Stimulated activated CD8-positive, alpha-beta memory T cell treated with anti-CD3 and anti-CD28 coated beads, Interleukin-7, amount 100 ng/mL, for 24 hours (primary cell): ENCODE results near the gene GTPBP2.
A peak's percentile ranks its signal among the peaks of the same experiment; 100 is the strongest.
"Not testable (repeated sequence)": the region's sequence is repeated elsewhere in the genome, so short reads cannot be mapped to it uniquely, and the experiment has no call there.

Experiments used
- DNase-seq: peaks from one replicate; pipeline ENCODE4 v3.0.0-alpha.2; 2020; ENCODE audit warnings: low read depth

Gene GTPBP2

DNA sequence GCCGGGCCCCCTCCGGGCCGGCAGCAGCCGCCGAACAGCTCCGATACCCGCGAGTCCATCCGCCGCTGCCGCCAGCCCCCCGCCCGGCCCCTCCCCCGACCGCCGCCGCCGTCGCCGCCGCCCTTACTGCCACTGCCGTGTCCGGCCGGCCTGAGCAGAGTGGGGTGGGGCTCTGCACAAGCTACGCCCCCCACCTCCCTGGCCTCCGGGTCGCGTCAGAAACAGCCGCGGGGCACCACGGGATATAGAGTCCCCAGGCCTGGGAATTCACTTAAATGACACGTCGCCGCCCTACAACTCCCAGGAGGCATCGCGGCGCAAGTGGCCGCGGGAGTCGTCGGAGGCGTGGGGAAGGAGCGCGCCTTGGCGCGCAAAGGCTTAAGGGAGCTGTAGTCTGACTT, at the start of gene GTPBP2:
GTPBP2 (minus strand) TSS at position 161 of the 401 bp plus-strand sequence; CDS start at position 59, 102 bp downstream.
- DNase-seq, result peak; percentile 90

DNA sequence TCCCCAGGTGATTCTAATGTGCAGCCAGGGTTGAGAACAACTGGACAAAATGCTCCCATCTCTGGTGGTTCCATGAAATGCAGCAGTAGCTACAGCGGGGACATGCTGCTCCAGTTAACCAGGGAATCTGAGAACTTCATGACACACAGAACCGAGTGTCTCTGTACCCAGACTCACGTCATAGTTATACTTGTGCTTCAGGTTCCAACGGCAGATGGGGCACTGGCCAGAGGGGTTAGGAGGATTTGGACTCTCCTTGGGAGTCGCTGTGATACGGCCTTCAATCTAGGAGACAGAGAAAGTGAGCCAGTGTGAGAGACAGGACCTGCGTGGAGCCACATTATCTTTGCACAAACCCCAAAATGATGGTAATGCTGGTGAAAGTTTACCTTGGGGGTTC, 49.3 kb upstream of the GTPBP2 start:
- DNase-seq, result no peak

GRCh38 chr6:43677759-43678158, 48.7 kb upstream of the GTPBP2 start:
- DNase-seq, result no peak

DNA sequence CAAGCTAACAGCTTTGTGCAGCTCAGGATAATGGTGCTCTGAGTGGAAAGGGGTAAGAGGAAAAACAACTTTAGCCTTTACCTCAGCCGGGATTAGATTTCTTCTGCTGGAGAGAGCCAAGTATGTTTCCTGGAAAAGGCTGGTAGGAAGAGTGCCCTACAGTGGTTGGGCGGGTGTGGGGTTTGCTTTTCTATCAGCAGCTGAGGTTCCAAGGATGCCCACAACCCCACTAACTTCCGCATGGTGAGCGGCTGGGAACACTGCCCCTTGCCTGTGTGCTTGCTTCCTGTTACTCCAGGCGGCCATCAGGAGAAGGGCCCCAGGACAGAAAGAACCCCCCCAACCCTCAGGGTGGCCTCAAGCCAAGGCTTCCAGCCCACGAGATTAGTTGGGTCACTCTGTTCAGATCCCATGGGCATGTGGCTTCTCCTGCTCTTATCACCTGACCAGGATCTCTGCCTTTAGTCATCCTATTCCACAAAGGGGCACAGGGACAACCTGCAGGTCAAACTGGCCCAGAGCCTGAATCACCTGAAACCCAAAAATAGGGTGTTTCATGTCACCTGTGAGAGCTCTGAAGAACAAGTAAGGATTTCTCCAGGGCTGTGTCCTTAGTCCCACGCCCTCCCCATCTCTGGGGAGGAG, 48.0 kb upstream of the GTPBP2 start:
- no peak for DNase-seq

DNA sequence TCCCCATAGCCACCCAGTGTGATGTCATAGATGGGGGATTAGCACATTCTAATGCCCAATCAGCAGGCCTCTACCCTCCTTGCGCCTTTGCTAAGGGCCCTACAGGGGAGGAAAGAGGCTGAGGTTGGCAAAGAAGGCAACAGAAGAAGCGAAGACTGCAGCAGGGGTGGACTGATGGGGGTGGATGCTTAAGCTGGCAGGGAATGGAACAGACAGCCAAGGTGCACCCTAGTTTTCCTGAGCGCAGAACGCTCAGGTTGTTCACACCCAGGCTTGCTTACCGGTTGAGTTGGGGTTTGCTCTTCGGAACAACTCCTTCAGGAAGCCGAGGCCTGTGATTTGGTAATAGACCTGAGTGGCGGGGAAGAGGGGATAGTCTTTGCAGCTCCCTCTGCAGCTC, 45.9 kb upstream of the GTPBP2 start:
- DNase-seq, result no peak

GRCh38 chr6:43674291-43674690, 45.2 kb upstream of the GTPBP2 start:
- no peak for DNase-seq

- no peak for DNase-seq
Observed at GRCh38 chr6:43673444-43674084, 44.5 kb upstream of the GTPBP2 start.

GRCh38 chr6:43671801-43672690, 43.0 kb upstream of the GTPBP2 start:
- no peak for DNase-seq

DNA sequence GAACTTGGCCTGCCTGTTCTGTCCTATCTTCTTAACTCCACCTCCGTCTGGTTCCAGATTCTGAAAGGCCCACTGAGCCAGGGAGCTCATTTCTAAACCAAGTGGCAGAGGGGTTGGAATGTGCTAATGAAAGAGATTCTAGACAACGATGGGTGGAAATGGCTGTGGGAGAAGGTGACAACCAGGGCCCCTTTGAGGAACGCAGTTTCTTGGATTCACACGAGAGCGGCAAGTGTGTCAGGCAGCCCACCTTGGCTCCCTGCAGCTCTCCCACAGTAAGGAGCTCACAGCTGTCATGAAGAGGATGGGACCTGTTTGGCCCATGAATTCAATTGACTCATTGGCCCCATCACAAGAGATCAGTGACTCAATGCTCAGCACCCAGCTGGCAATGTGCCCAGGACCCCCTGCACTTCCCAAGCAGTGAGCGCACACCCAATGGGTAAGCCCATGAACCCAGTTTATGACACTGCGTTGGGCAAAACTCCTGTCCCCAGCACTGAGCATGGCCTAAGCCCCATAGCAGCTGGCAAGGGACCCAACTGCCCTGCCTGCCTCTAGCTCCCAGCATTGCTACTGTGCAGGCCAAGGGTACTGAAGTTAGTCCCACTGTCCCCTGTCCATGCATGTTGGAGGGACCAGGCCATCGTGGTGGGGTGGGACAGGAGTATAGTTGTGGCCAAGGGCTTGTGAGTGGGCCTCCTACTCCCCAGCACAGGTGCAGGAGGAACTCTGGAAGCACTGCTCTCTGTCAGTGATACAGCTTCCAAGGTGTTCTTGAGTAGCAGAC, 42.1 kb upstream of the GTPBP2 start:
- DNase-seq, result no peak

- DNase-seq, result no peak
Observed at GRCh38 chr6:43670623-43670986, 41.5 kb upstream of the GTPBP2 start.

DNA sequence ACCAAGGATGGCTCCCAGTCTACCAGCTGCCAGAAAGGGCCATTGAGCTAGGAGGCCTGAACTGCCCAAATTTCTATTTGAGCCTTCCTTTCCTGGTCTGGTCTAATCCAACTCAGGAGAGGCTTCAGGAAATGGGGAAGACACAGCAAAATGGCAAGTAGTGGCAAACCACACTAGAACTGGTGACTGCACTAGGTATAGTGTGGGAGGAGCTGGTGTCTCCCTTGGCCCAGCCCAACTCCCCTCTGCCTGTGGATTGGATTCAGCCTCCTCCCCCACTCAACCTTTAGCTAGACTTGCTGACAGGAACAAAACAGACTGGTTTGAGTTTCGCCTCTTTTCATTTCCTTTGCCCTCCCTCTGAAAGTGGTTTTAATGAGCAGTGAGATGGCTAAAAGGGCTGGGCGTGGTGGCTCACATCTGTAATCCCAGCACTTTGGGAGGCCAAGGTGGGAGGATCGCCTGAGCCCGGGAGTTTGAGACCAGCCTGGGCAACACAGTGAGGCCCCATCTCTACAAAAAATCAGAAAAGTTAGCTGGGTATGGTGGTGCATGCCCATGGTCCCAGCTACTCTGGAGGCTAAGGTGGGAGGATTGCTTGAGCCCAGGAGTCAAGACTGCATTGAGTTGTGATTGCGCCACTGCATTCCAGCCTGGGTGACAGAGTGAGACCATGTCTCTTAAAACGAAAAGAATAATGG, 41.0 kb upstream of the GTPBP2 start:
- DNase-seq, result no peak

DNA sequence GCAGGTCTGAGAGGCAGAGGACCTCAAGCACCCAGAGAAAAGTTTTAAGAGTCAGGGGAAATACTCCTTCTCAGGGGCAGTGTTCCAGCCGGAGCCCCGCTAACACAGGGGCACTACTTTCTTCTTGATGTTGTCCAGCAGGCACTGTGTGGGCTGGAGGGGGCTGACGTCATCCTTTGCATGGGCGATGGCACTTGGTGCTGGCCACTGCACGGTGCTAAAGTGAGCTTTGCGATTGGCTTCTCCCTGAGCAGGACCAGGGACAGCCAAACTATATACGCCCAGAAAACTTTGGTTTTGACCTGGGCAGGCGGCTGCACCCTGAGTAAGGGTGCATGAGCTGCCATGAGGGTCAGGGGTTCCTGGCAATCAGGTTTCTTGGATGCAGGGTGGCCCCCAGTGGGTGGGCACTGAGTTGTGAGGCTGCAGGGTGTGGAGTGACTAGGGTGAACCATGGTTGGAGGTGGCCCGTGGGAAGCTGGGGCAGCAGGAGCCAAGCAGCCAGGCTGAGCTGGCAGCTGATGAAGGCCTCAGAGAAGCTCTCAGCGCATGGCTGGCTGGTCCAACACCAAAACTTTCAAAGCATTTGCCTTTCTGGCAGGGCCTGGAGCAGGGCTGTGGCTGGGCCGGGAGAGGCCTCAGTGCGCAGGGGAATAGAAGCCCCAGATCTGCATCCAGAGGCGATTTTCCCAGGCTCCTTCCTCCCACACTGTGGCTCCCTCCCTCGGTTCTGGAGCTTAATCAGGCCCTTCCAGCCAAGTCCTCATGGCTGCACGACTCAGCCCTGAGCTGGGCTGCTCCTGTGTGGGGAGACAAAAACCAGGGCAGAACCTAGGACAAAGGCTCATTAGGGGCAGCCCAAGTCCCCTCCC, 40.2 kb upstream of the GTPBP2 start:
- no peak for DNase-seq

DNA sequence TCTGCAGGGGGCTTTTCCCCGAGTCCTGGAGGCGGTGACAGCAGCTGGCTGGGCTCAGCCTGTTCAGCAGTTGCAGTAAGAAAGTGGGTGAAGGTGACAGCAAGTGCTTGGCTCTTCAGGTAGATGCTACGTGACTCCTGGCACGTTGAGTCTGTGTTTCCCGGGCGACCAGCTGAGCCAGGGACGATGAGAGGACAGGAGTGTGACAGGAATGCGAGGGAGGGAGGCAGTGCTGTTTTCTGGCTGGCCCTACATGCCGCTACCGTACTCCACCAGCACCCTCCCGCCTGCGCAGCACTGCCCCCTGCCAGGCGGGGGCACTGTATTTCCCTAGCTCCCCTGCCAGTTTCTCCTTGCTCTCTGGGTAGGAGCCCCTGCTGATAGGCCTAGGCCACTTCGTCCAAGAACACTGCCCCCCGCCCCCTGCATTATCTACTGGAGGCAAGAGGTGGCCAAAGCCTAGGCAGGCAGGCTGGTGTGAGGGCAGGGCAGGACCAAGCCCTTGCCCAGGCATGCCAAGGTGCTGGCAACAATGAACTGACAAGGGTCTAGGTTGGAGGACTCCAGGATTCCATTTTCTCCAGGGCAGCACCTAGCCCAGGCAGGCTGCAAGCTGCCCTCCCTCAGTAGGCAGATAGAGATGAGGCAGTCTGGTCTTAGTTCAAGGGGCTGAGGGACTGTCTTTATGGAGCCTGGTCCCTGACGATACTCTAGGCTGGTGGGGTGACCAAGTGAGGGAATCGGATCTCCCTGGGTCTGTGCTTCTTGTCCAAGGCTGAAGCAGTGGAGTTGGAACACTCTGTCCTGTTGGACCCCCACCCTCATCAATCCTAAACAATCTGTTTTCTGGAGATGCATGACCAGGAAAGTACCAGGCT, 39.3 kb upstream of the GTPBP2 start:
- no peak for DNase-seq

DNA sequence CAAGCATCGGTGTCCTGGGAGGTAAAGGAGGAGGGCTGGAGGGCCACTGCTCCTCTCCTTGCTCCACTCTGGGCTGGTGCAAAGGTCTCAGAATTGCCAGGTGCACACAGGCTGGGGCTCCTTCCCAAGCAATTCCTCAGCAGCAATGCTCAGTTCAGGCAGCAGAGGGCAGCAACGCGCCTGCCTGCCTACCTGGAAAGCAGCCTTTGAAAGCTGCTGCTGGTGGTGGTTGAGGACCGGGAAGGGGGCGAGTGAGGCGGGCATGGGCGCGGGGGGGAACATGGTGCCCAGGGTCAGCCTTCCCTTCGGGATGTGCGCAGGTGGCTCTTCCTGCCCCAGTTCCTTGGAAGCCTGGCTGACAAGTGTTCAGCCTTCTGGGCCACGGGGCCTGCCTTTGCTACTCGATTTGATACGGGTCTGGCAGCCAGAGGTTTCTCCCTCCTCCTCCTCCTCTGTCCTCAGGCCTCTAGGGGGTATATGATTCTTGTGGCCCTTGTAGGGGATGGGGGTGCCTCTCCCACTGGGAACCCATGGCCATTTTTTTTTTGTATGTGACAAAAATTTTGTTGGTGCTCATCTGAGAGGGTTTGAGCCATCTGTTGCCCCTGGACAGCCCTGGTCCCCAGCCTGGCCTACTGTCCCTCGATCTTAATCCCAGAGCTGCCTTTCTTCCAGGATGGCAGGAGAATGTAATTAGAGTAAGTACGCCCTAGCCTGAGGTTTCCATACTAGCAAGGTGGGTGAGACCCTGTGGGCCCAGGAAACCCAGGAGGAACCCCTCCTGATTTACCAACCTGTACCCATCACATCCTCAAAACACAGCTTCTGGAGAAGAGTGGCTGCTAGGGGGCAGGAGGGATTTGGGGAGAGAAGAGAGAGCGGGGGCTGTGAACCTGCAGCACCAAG, 38.4 kb upstream of the GTPBP2 start:
- DNase-seq, result peak; percentile 77

DNA sequence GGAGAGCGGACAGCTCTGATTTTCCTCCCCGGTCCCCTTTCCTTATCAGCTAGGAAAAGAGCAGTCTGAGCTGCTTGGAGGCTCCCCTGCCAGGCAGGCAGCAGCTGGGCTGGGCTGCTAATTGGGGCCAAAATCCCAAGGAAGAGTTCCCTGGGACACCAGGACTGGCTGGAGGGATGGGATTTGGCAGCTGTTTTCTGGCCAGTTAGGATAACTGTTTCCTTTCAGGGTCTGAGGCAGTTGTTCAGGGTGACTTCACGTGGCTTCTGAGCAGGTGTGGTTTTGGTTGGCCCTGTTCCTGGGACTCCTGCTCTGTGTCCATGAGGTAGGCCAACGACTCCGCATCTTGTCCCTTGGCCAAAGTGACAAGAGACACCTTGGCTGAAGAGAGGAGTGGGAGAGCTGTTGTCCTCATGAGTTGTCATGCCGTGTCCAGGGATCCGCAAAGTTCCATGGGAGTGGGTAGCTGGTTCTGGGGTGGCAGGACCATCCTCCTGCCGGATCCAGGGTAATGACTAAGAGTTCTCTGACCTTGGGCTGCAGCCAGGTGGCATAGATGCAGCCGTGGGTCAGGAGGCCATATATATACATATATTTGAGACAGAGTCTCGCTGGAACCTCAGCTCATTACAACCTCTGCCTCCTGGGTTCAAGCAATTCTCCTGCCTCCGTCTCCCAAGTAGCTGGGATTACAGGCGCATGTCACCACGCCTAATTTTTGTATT, 37.3 kb upstream of the GTPBP2 start:
- no peak for DNase-seq

DNA sequence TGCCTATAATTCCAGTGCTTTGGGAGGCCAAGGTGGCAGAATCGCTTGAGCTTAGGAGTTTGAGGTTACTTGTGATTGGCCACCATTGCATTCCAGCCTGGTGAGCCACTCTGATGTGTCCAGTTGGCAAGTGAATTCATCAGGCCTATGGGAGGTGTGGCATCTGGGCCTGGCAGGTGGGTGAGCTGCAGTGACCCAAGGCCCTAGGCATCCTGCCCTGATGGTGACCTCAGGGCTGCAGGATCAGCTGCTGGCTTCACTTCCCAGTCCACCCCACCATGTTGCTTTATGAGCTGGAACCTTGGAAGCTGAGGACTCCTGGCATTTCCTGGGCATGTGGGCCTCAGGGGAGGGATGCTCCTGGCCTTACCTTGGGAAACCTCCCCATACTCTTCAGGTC, 36.3 kb upstream of the GTPBP2 start:
- no peak for DNase-seq

- DNase-seq, result not testable (repeated sequence)
Observed at GRCh38 chr6:43662948-43663347, 33.9 kb upstream of the GTPBP2 start.

- DNase-seq, result no peak
Observed at GRCh38 chr6:43658161-43658560, 29.1 kb upstream of the GTPBP2 start.
